Heart left ventricle (tissue), 13 donors: ENCODE data around the gene SPEG.

ENCODE experiments used
- POLR2A ChIP-seq, 2 donors: fragments of 450-650 bp; IDR thresholded peaks; one replicate each; pipeline ENCODE4 v1.6.1; 2017; ENCODE audit warnings: antibody characterized with exemption in 2 of 2, mild to moderate bottlenecking in 2 of 2, moderate library complexity in 2 of 2
- TF ChIP-seq, protein P1 (sequence below), 12 donors: fragments of 200-600 bp; sonication (generic) in 4 of 12; IDR thresholded peaks; one replicate each; pipeline versions ENCODE4 v1.5.0 to v1.8.0; 2018 to 2022; ENCODE audit warnings: antibody characterized with exemption in 12 of 12, mild to moderate bottlenecking in 5 of 12
- donor health status: ischemic (EF 13 %, LVEDD 7.1; RV severe dilation, severe dysfunction).
- donor health status: DM: no; HTN: yes; CAD: no.
- donor health status: DM: no; HTN: no; CAD: no.
- donor health status: ischemic (EF 25% LVEDD 6.9; RV normal size, moderate dysfunction).
- donor health status: ischemic (EF 25% LVEDD 5.7; RV mildly dilated, moderate dysfunction).
- donor health status: ischemic (EF 35%, LVEDD 5.7; RV mildly dilated, moderate dysfunction).
- donor health status: nonischemic (EF 11% LVEDD 7.7; RV severe dilation, severe dysfunction).
- donor health status: DM: yes; HTN: yes; CAD: no.
- donor health status: PGD.
- donor health status: ischemic (EF 29% LVEDD 5.4; RV normal size, mild dysfunction).
- donor health status: nonischemic (EF 23%, LVEDD 6.1; RV moderate dilation, normal function).

DNA sequence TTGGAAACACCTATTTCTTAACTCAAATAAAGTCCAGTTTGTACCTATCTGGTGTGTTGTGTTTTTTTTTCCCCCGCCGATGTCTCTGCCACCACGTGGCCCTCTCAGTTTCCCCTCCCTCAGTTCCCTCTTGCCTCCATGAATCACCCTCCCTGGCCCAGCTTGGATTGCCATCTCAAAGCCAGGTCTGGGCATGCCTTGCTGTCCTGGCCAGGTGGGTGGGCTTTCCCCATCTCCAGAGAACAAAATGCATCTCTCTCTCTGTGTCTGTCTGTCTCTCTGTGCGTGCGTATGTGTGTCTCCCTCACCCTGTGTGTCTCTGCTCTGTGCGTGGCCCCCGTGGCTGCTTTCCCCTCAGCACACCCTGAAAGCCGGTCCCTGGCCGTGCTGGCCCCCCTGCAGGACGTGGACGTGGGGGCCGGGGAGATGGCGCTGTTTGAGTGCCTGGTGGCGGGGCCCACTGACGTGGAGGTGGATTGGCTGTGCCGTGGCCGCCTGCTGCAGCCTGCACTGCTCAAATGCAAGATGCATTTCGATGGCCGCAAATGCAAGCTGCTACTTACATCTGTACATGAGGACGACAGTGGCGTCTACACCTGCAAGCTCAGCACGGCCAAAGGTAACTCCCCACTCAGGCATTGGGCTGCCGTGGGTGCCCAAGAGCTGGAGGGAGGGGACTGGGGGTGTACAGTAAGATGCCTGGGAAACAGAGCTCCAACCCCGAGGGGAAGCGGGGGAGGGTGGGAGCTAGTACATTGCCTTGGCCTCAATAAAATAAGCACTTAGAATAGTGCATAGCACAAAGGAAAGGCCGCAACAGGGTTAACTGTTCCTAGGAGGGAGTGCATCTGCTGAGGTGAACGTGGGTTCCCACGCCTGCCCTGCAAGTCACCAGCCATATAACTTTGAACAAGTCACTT, 32.4 kb downstream of the SPEG start:
- no peak for TF ChIP-seq POLR2A (IDR thresholded peaks at IDR 0.05)
- TF ChIP-seq, protein P1, sequence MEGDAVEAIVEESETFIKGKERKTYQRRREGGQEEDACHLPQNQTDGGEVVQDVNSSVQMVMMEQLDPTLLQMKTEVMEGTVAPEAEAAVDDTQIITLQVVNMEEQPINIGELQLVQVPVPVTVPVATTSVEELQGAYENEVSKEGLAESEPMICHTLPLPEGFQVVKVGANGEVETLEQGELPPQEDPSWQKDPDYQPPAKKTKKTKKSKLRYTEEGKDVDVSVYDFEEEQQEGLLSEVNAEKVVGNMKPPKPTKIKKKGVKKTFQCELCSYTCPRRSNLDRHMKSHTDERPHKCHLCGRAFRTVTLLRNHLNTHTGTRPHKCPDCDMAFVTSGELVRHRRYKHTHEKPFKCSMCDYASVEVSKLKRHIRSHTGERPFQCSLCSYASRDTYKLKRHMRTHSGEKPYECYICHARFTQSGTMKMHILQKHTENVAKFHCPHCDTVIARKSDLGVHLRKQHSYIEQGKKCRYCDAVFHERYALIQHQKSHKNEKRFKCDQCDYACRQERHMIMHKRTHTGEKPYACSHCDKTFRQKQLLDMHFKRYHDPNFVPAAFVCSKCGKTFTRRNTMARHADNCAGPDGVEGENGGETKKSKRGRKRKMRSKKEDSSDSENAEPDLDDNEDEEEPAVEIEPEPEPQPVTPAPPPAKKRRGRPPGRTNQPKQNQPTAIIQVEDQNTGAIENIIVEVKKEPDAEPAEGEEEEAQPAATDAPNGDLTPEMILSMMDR (IDR thresholded peaks at IDR 0.05), result no peak
